Measurements from ENCODE around the gene SMCO4.
A peak's percentile ranks its signal among the peaks of the same experiment; 100 is the strongest.

Gene SMCO4

GRCh38 chr11:93504110-93505095 lies 38.8 kb downstream of the SMCO4 start:
- DNase-seq (ENCODE audit: low spot score), result no peak

GRCh38 chr11:93501856-93502255 lies 41.3 kb downstream of the SMCO4 start:
- DNase-seq (ENCODE audit: low spot score), result no peak

- no peak for DNase-seq (ENCODE audit: low spot score)
Observed at GRCh38 chr11:93500759-93501158, 42.4 kb downstream of the SMCO4 start.

GRCh38 chr11:93498641-93499040 lies 44.5 kb downstream of the SMCO4 start:
- DNase-seq (ENCODE audit: low spot score), result peak; percentile 25

GRCh38 chr11:93498161-93498560 lies 45.0 kb downstream of the SMCO4 start:
- DNase-seq (ENCODE audit: low spot score), result no peak

GRCh38 chr11:93497596-93497995 lies 45.6 kb downstream of the SMCO4 start:
- DNase-seq (ENCODE audit: low spot score), result no peak

- no peak for DNase-seq (ENCODE audit: low spot score)
Observed at GRCh38 chr11:93494357-93494756, 48.8 kb downstream of the SMCO4 start.

- DNase-seq (ENCODE audit: low spot score), result no peak
Observed at GRCh38 chr11:93493252-93493897, 49.8 kb downstream of the SMCO4 start.

GRCh38 chr11:93492464-93493251 lies 50.5 kb downstream of the SMCO4 start:
- no peak for DNase-seq (ENCODE audit: low spot score)

GRCh38 chr11:93491973-93492372 lies 51.2 kb downstream of the SMCO4 start:
- no peak for DNase-seq (ENCODE audit: low spot score)

- DNase-seq (ENCODE audit: low spot score), result no peak
Observed at GRCh38 chr11:93490996-93491618, 52.1 kb downstream of the SMCO4 start.

GRCh38 chr11:93489841-93490240 lies 53.4 kb downstream of the SMCO4 start:
- no peak for DNase-seq (ENCODE audit: low spot score)

GRCh38 chr11:93487032-93487483 lies 56.1 kb downstream of the SMCO4 start:
- no peak for DNase-seq (ENCODE audit: low spot score)

- no peak for DNase-seq (ENCODE audit: low spot score)
Observed at GRCh38 chr11:93485983-93486382, 57.2 kb downstream of the SMCO4 start.

- peak; percentile 68 for DNase-seq (ENCODE audit: low spot score)
Observed at GRCh38 chr11:93484716-93485115, 58.5 kb downstream of the SMCO4 start.

- no peak for DNase-seq (ENCODE audit: low spot score)
Observed at GRCh38 chr11:93482556-93482955, 60.6 kb downstream of the SMCO4 start.

- no peak for DNase-seq (ENCODE audit: low spot score)
Observed at GRCh38 chr11:93481696-93482095, 61.5 kb downstream of the SMCO4 start.

GRCh38 chr11:93481279-93481678 lies 61.9 kb downstream of the SMCO4 start:
- no peak for DNase-seq (ENCODE audit: low spot score)

- no peak for DNase-seq (ENCODE audit: low spot score)
Observed at GRCh38 chr11:93480756-93481155, 62.4 kb downstream of the SMCO4 start.

GRCh38 chr11:93480256-93480655 lies 62.9 kb downstream of the SMCO4 start:
- no peak for DNase-seq (ENCODE audit: low spot score)

- DNase-seq (ENCODE audit: low spot score), result no peak
Observed at GRCh38 chr11:93478841-93479240, 64.3 kb downstream of the SMCO4 start.

- DNase-seq (ENCODE audit: low spot score), result no peak
Observed at GRCh38 chr11:93477684-93478234, 65.4 kb downstream of the SMCO4 start.
